Measurements from ENCODE around the gene KCNH1. TPM values are rescaled to one million over a fixed set of nuclear protein-coding genes. Genes with fewer than 3 reads are reported as not detected.

Gene KCNH1
- total RNA-seq, 2 donors from 2014 or later, result 3.2 to 3.5 TPM

GRCh38 chr1:210722410-210723081, 411.4 kb downstream of the KCNH1 start:
- DNase-seq, result no peak
- no peak overlapping the region for H3K4me3 ChIP-seq (ENCODE audit: low read length)
- TF ChIP-seq CTCF (conservative IDR thresholded peaks at IDR 0.05), result no peak
- peaks cover 11% of the 10 kb centered on the region for H3K27me3 ChIP-seq (ENCODE audit: control insufficient read depth, insufficient read depth, low read length, poor library complexity, severe bottlenecking)
- no peaks in the 10 kb centered on the region for H3K36me3 Mint-ChIP-seq (ENCODE audit: low read depth)
- H3K36me3 ChIP-seq (ENCODE audit: control insufficient read depth, insufficient read depth, low read length), result no peaks in the 10 kb centered on the region
- no peak overlapping the region for H3K27ac ChIP-seq (ENCODE audit: low read depth, low read length)
- H3K9me3 ChIP-seq (ENCODE audit: control insufficient read depth, low read length), result no peaks in the 10 kb centered on the region
- WGBS, 2 experiments (ENCODE audit: insufficient coverage in 1 of 2, insufficient read length in 1 of 2), result 67% methylated on average over 1 of the region's 1 CpG; no CpG with 5 or more reads in 1 of the 2 experiments
- H3K9ac ChIP-seq (ENCODE audit: extremely low read depth, low read length, poor library complexity, severe bottlenecking), result no peak overlapping the region
- no peak overlapping the region for H3K4me3 Mint-ChIP-seq
- H3K27ac Mint-ChIP-seq, result no peak overlapping the region
- H3K4me1 Mint-ChIP-seq, result peaks cover 5% of the 10 kb centered on the region
- peaks cover 2% of the 10 kb centered on the region for H3K4me1 ChIP-seq (ENCODE audit: control insufficient read depth, insufficient read depth, low read length)
- no peaks in the 10 kb centered on the region for H3K9me3 Mint-ChIP-seq
- H3K27me3 Mint-ChIP-seq (ENCODE audit: insufficient read depth), result peaks cover 3% of the 10 kb centered on the region

GRCh38 chr1:210715072-210715471, 418.9 kb downstream of the KCNH1 start:
- Mint-ChIP-seq H3K27me3 (ENCODE audit: insufficient read depth) (no peaks in the 10 kb centered on the region), H3K27ac (no peak overlapping the region), H3K36me3 (ENCODE audit: low read depth) (no peaks in the 10 kb centered on the region), H3K9me3 (no peaks in the 10 kb centered on the region), H3K4me3 (no peak overlapping the region), H3K4me1 (peaks cover 6% of the 10 kb centered on the region)
- Histone ChIP-seq H3K36me3 (ENCODE audit: control insufficient read depth, insufficient read depth, low read length) (no peaks in the 10 kb centered on the region), H3K9me3 (ENCODE audit: control insufficient read depth, low read length) (no peaks in the 10 kb centered on the region), H3K27me3 (ENCODE audit: control insufficient read depth, insufficient read depth, low read length, poor library complexity, severe bottlenecking) (no peaks in the 10 kb centered on the region), H3K9ac (ENCODE audit: extremely low read depth, low read length, poor library complexity, severe bottlenecking) (no peak overlapping the region), H3K4me1 (ENCODE audit: control insufficient read depth, insufficient read depth, low read length) (no peaks in the 10 kb centered on the region), H3K4me3 (ENCODE audit: low read length) (no peak overlapping the region), H3K27ac (ENCODE audit: low read depth, low read length) (no peak overlapping the region)
- TF ChIP-seq CTCF (conservative IDR thresholded peaks at IDR 0.05), result no peak
- DNase-seq, result no peak

- Histone ChIP-seq H3K4me3 (ENCODE audit: low read length) (no peak overlapping the region), H3K36me3 (ENCODE audit: control insufficient read depth, insufficient read depth, low read length) (no peaks in the 10 kb centered on the region), H3K27ac (ENCODE audit: low read depth, low read length) (no peak overlapping the region), H3K27me3 (ENCODE audit: control insufficient read depth, insufficient read depth, low read length, poor library complexity, severe bottlenecking) (no peaks in the 10 kb centered on the region), H3K9ac (ENCODE audit: extremely low read depth, low read length, poor library complexity, severe bottlenecking) (no peak overlapping the region), H3K9me3 (ENCODE audit: control insufficient read depth, low read length) (no peaks in the 10 kb centered on the region), H3K4me1 (ENCODE audit: control insufficient read depth, insufficient read depth, low read length) (no peaks in the 10 kb centered on the region)
- H3K27me3 Mint-ChIP-seq (ENCODE audit: insufficient read depth), result no peaks in the 10 kb centered on the region
- no peak overlapping the region for H3K4me3 Mint-ChIP-seq
- peaks cover 6% of the 10 kb centered on the region for H3K4me1 Mint-ChIP-seq
- DNase-seq, result peak; percentile 65
- no peak overlapping the region for H3K27ac Mint-ChIP-seq
- 80 to 83% methylated on average over 6 to 7 of the region's 7 CpGs for WGBS, 2 experiments (ENCODE audit: insufficient coverage in 1 of 2, insufficient read length in 1 of 2)
- peak; percentile 75 for TF ChIP-seq CTCF (conservative IDR thresholded peaks at IDR 0.05)
- H3K36me3 Mint-ChIP-seq (ENCODE audit: low read depth), result no peaks in the 10 kb centered on the region
- H3K9me3 Mint-ChIP-seq, result no peaks in the 10 kb centered on the region
These were observed 421.9 kb downstream of the KCNH1 start for GRCh38 chr1:210711825-210712612.

Data from endodermal cell (in vitro differentiated cells).